Transverse colon (tissue), 4 donors: ENCODE measurements around the gene CDH11. TPM values are rescaled to one million over a fixed set of nuclear protein-coding genes. Genes with fewer than 3 reads are reported as not detected.

ENCODE experiments used
- DNase-seq: peaks from one replicate; pipeline ENCODE4 v3.0.0-alpha.2; 2019
- H3K27ac ChIP-seq, 4 donors: fragments of 200-600 bp; sonication (generic); 2 replicates each; pipeline ENCODE4 v1.5.1; 2016 to 2018; ENCODE audit warnings: inconsistent platforms in 4 of 4
- H3K27me3 ChIP-seq: fragments of 200-600 bp; sonication (generic); 2 replicates; pipeline ENCODE4 v1.5.1; 2017; ENCODE audit warnings: inconsistent platforms
- H3K36me3 ChIP-seq, 4 donors: fragments of 200-600 bp; sonication (generic); 2 replicates each; pipeline ENCODE4 v1.5.1; 2017 to 2019; ENCODE audit warnings: inconsistent platforms in 4 of 4
- H3K4me1 ChIP-seq, 4 donors: fragments of 200-600 bp; sonication (generic); 2 replicates each; pipeline ENCODE4 v1.5.1; 2017 to 2020; ENCODE audit warnings: inconsistent platforms in 4 of 4
- H3K4me3 ChIP-seq, 4 donors: fragments of 200-600 bp; sonication (generic); 1 replicate in 1 of 4; 2 replicates in 3 of 4; pipeline versions ENCODE4 v1.5.1 to v1.6.1; 2017 to 2019; ENCODE audit warnings: inconsistent platforms in 4 of 4
- H3K9me3 ChIP-seq, 2 donors: fragments of 200-600 bp; sonication (generic); 2 replicates each; pipeline ENCODE4 v1.5.1; 2017 to 2019; ENCODE audit warnings: inconsistent platforms in 2 of 2
- EP300 ChIP-seq: sonication (generic); formaldehyde crosslinking; IDR thresholded peaks from one replicate; pipeline ENCODE4 v1.6.1; 2017; ENCODE audit warnings: antibody characterized with exemption, low read depth
- POLR2A ChIP-seq: fragments of 450-650 bp; IDR thresholded peaks from one replicate; pipeline ENCODE4 v1.6.1; 2016; ENCODE audit warnings: antibody characterized with exemption, mild to moderate bottlenecking, moderate library complexity
- POLR2AphosphoS5 ChIP-seq, 3 donors: sonication (generic); formaldehyde crosslinking; IDR thresholded peaks; one replicate each; pipeline ENCODE4 v1.6.1; 2016; ENCODE audit warnings: antibody characterized with exemption in 3 of 3
- WGBS, 2 donors: methylation state at CpG; one replicate each; pipeline ENCODE4 v1.1.5; 2018; ENCODE audit warnings: low coverage in 1 of 2; 5-methylcytosine and 5-hydroxymethylcytosine counted together
- in situ Hi-C, 4 donors: fragments of 200-750 bp; cut with MboI; loops; one replicate each; pipeline versions ENCODE4 v1.15.0 to v1.15.1; 2017; ENCODE audit warnings: low sequenced_read_pairs in 3 of 4, low pct_ligation_motif_present in 1 of 4, low pct_unique_long_range_greater_than_20kb in 1 of 4
- intact Hi-C: fragments of 100-400 bp; cut with DNase I; formaldehyde crosslinking; loops from one replicate; pipeline ENCODE4 v1.15.1; 2023; ENCODE audit warnings: low total_unique reads
- total RNA-seq, 4 donors: library from RNA; depleted of rRNA; stranded (reverse); fragments of >200 nt; gene quantifications; one replicate each; pipeline ENCODE4 v1.1.0, GENCODE V29; 2016
- TF ChIP-seq, protein P1 (sequence below), 5 experiments: fragments of 200-600 bp in 3 of 5; fragments of 450-650 bp in 2 of 5; sonication (generic) in 3 of 5; IDR thresholded peaks; 1 replicate in 2 of 5; 2 replicates in 3 of 5; pipeline ENCODE4 v1.5.1; 2016 to 2017; ENCODE audit warnings: antibody characterized with exemption in 5 of 5, inconsistent platforms in 3 of 5, mild to moderate bottlenecking in 2 of 5, moderate library complexity in 1 of 5

Gene CDH11
- total RNA-seq, 4 donors from 2014 or later = 8.2 to 141 (median 9.2) TPM

- H3K4me3 ChIP-seq = no peak overlapping the region
- no peak for DNase-seq
- H3K36me3 ChIP-seq = no peaks in the 10 kb centered on the region
- TF ChIP-seq, protein P1, sequence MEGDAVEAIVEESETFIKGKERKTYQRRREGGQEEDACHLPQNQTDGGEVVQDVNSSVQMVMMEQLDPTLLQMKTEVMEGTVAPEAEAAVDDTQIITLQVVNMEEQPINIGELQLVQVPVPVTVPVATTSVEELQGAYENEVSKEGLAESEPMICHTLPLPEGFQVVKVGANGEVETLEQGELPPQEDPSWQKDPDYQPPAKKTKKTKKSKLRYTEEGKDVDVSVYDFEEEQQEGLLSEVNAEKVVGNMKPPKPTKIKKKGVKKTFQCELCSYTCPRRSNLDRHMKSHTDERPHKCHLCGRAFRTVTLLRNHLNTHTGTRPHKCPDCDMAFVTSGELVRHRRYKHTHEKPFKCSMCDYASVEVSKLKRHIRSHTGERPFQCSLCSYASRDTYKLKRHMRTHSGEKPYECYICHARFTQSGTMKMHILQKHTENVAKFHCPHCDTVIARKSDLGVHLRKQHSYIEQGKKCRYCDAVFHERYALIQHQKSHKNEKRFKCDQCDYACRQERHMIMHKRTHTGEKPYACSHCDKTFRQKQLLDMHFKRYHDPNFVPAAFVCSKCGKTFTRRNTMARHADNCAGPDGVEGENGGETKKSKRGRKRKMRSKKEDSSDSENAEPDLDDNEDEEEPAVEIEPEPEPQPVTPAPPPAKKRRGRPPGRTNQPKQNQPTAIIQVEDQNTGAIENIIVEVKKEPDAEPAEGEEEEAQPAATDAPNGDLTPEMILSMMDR (IDR thresholded peaks at IDR 0.05) = no peak
- TF ChIP-seq POLR2AphosphoS5 (IDR thresholded peaks at IDR 0.05) (no peak), POLR2A (no peak), EP300 (no peak)
- no peaks in the 10 kb centered on the region for H3K4me1 ChIP-seq
- H3K27me3 ChIP-seq = no peaks in the 10 kb centered on the region
- H3K9me3 ChIP-seq = no peaks in the 10 kb centered on the region
- in situ Hi-C loops = no loop called here
- no peak overlapping the region for H3K27ac ChIP-seq
- WGBS, 2 donors = 35 to 40% methylated on average over 1 of the region's 1 CpG
- intact Hi-C loops = no loop called here
Observed at GRCh38 chr16:64919141-64919540, 202.7 kb downstream of the CDH11 start.

DNA sequence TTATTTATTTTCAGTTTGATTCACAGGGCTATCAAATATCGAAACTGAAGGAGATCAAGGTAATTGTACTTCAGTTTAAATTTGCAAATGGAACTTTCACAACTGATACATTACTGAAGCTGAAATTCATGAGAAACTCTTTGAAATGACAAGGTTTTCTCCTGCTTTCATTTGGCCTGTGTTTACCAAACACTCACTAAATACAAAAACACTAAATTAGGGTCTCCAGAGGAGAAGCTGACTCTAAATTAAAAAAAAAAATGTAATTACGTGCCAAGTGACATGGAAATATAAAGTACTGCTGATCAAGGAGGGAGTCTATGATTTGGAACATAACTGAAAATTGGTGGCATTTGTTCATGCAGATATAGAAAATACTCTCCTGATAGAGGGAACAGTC lies 205.8 kb downstream of the CDH11 start:
- intact Hi-C loops = no loop called here
- in situ Hi-C loops = no loop called here

DNA sequence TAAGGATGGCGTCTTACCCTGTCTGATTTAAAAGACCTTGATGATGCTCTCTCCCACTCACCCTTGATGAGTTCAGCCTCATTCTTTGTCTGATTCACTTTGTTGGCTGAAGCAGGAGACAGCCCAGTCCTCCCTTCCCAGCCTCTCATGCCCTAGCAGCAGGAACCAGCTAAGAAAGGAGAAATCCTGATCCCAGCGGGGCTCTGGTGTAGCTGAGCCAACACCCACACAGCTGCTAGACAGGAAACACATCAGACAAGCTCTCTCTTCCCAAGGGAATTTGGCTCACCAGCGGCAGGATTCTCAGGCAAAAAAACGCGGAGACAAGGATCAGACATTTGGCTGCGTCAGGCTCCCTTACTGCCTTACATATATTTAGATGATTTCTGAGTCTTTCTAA lies 211.5 kb downstream of the CDH11 start:
- Histone ChIP-seq H3K4me1 (no peaks in the 10 kb centered on the region), H3K27ac (no peak overlapping the region), H3K4me3 (no peak overlapping the region), H3K36me3 (no peaks in the 10 kb centered on the region), H3K9me3 (no peaks in the 10 kb centered on the region), H3K27me3 (no peaks in the 10 kb centered on the region)
- no peak for DNase-seq
- TF ChIP-seq, protein P1 (IDR thresholded peaks at IDR 0.05) = no peak
- TF ChIP-seq POLR2AphosphoS5 (IDR thresholded peaks at IDR 0.05) (no peak), POLR2A (no peak), EP300 (no peak)
- intact Hi-C loops (no loop called here), in situ Hi-C loops (no loop called here)
- 51 to 100% methylated on average over 1 to 6 of the region's 6 CpGs for WGBS, 2 donors

More for the DNA sequence above, 205.8 kb downstream of the CDH11 start:
- no peaks in the 10 kb centered on the region for H3K27me3 ChIP-seq
- no peak for TF ChIP-seq EP300
- TF ChIP-seq, protein P1 (IDR thresholded peaks at IDR 0.05) = no peak
- TF ChIP-seq POLR2AphosphoS5 (IDR thresholded peaks at IDR 0.05) = no peak
- TF ChIP-seq POLR2A = no peak
- DNase-seq = no peak
- H3K27ac ChIP-seq = no peak overlapping the region
- H3K4me1 ChIP-seq = no peaks in the 10 kb centered on the region
- 58 to 69% methylated on average over 2 of the region's 2 CpGs for WGBS, 2 donors
- no peaks in the 10 kb centered on the region for H3K9me3 ChIP-seq
- H3K4me3 ChIP-seq = no peak overlapping the region
- no peaks in the 10 kb centered on the region for H3K36me3 ChIP-seq

- H3K36me3 ChIP-seq = no peaks in the 10 kb centered on the region
- no peak for DNase-seq
- TF ChIP-seq POLR2AphosphoS5 (IDR thresholded peaks at IDR 0.05) = no peak
- TF ChIP-seq, protein P1 (IDR thresholded peaks at IDR 0.05) = no peak
- no peak for TF ChIP-seq EP300
- no peak for TF ChIP-seq POLR2A
- H3K9me3 ChIP-seq = no peaks in the 10 kb centered on the region
- no peaks in the 10 kb centered on the region for H3K4me1 ChIP-seq
- H3K27me3 ChIP-seq = no peaks in the 10 kb centered on the region
- in situ Hi-C loops = no loop called here
- H3K27ac ChIP-seq = no peak overlapping the region
- WGBS, 2 donors = 45 to 78% methylated on average over 4 to 5 of the region's 5 CpGs
- H3K4me3 ChIP-seq = no peak overlapping the region
- intact Hi-C loops = no loop called here
Observed at GRCh38 chr16:64907844-64908243, 214.0 kb downstream of the CDH11 start.
